Hematopoietic multipotent progenitor cell (in vitro differentiated cells): Measurements from ENCODE around the gene TMEM212. TPM values are rescaled to one million over a fixed set of nuclear protein-coding genes. Genes with fewer than 3 reads are reported as not detected.
"Not testable (repeated sequence)": the region's sequence is repeated elsewhere in the genome, so short reads cannot be mapped to it uniquely, and the experiment has no call there.

Source experiments
- DNase-seq, 3 donors: peaks; one replicate each; pipeline ENCODE4 v3.0.0-alpha.2; 2011 to 2015; ENCODE audit warnings: low read depth in 2 of 3, low spot score in 2 of 3
- total RNA-seq: library from RNA; depleted of rRNA; stranded (reverse); fragments of >200 nt; gene quantifications from one replicate; pipeline ENCODE4 v1.2.3, GENCODE V29; 2012

TMEM212 gene
- total RNA-seq, 1 donor = not detected

- DNase-seq = no peak
Measured at GRCh38 chr3:171880101-171880870, 37.1 kb downstream of the TMEM212 start.

- DNase-seq = no peak
Measured at GRCh38 chr3:171881251-171881650, 38.1 kb downstream of the TMEM212 start.

GRCh38 chr3:171883257-171883892 lies 40.2 kb downstream of the TMEM212 start:
- DNase-seq = no peak

- DNase-seq = no peak
Measured at GRCh38 chr3:171883893-171884279, 40.7 kb downstream of the TMEM212 start.

- DNase-seq = no peak
Measured at GRCh38 chr3:171888466-171888865, 45.3 kb downstream of the TMEM212 start.

GRCh38 chr3:171890398-171890797 lies 47.2 kb downstream of the TMEM212 start:
- no peak for DNase-seq

- DNase-seq = no peak
Measured at GRCh38 chr3:171892457-171892856, 49.3 kb downstream of the TMEM212 start.

- no peak for DNase-seq
Measured at GRCh38 chr3:171895291-171895690, 52.1 kb downstream of the TMEM212 start.

- no peak for DNase-seq
Measured at GRCh38 chr3:171895900-171896299, 52.8 kb downstream of the TMEM212 start.

- no peak for DNase-seq
Measured at GRCh38 chr3:171896316-171896715, 53.2 kb downstream of the TMEM212 start.

GRCh38 chr3:171898192-171898591 lies 55.0 kb downstream of the TMEM212 start:
- DNase-seq = no peak

- no peak for DNase-seq
Measured at GRCh38 chr3:171900446-171900845, 57.3 kb downstream of the TMEM212 start.

GRCh38 chr3:171901615-171902312 lies 58.6 kb downstream of the TMEM212 start:
- no peak for DNase-seq

- no peak for DNase-seq
Measured at GRCh38 chr3:171904829-171905228, 61.7 kb downstream of the TMEM212 start.

GRCh38 chr3:171906503-171906902 lies 63.4 kb downstream of the TMEM212 start:
- DNase-seq = not testable (repeated sequence)

GRCh38 chr3:171906951-171907676 lies 64.0 kb downstream of the TMEM212 start:
- no peak for DNase-seq

- DNase-seq = no peak
Measured at GRCh38 chr3:171907761-171908160, 64.6 kb downstream of the TMEM212 start.

GRCh38 chr3:171908731-171909130 lies 65.6 kb downstream of the TMEM212 start:
- DNase-seq = no peak
